ENCODE data around the gene GRK5. TPM values are rescaled to one million over a fixed set of nuclear protein-coding genes. Genes with fewer than 3 reads are reported as not detected.

GRK5 gene
- total and polyA plus RNA-seq, 9 of the 15 experiments (the other 6 are each of a cell fraction or from before 2014, with no cell fraction given), result 0.46 to 0.83 (median 0.67) TPM; not detected in 2

GRCh38 chr10:119330342-119330741 lies 123.0 kb downstream of the GRK5 start (continued):
- TF ChIP-seq ZNF445 (CRISPR knock-in tag; IDR thresholded peaks at IDR 0.05; ENCODE audit: low read depth), result no peak
- no peak for TF ChIP-seq ZEB2 (IDR thresholded peaks at IDR 0.05)
- TF ChIP-seq SNIP1 (IDR thresholded peaks at IDR 0.05; ENCODE audit: low read depth), result no peak
- no peak for TF ChIP-seq HES1 (IDR thresholded peaks at IDR 0.05; ENCODE audit: low read depth)

- H3K4me3 ChIP-seq, result no peak overlapping the region
- intact Hi-C loops (cut with micrococcal nuclease), result no loop called here
- no peak for DNase-seq (ENCODE audit: extremely low read depth in 1 of 4, low spot score in 3 of 4)
- TF ChIP-seq ATF2 (CRISPR knock-in tag; IDR thresholded peaks at IDR 0.05), result no peak
- no peak for TF ChIP-seq FOXA1 (IDR thresholded peaks at IDR 0.05; ENCODE audit: borderline replicate concordance)
- TF ChIP-seq NR3C1 (CRISPR knock-in tag; IDR thresholded peaks at IDR 0.05), result no peak
- no peak for TF ChIP-seq ZNF24 (IDR thresholded peaks at IDR 0.05)
- no peak for TF ChIP-seq RFX1 (IDR thresholded peaks at IDR 0.05)
- no peak for TF ChIP-seq ZFP36 (IDR thresholded peaks at IDR 0.05; ENCODE audit: low read depth, low read length, partially characterized antibody)
- no peak for TF ChIP-seq E2F4 (CRISPR knock-in tag; IDR thresholded peaks at IDR 0.05; ENCODE audit: low read depth)
- no peak for TF ChIP-seq ARNT (IDR thresholded peaks at IDR 0.05)
- no peak for TF ChIP-seq ZBTB12 (CRISPR knock-in tag; IDR thresholded peaks at IDR 0.05)
- TF ChIP-seq DIDO1 (tag; IDR thresholded peaks at IDR 0.05; ENCODE audit: low read depth), result no peak
- no peak for TF ChIP-seq XRCC4 (IDR thresholded peaks at IDR 0.05; ENCODE audit: extremely low read depth, insufficient read depth, insufficient read length)
- TF ChIP-seq GATA2 (CRISPR knock-in tag; IDR thresholded peaks at IDR 0.05), result no peak
- no peak for TF ChIP-seq GATAD2A (IDR thresholded peaks at IDR 0.05)
- TF ChIP-seq FOXM1 (IDR thresholded peaks at IDR 0.05; ENCODE audit: low read depth), result no peak
- no peak for TF ChIP-seq FOXM1 (CRISPR knock-in tag; IDR thresholded peaks at IDR 0.05; ENCODE audit: low read depth)
- no peak for TF ChIP-seq FOXA3 (CRISPR knock-in tag; conservative IDR thresholded peaks at IDR 0.05 in 1 of 2, IDR thresholded peaks at IDR 0.05 in 1 of 2)
- no peak for TF ChIP-seq SAFB2 (IDR thresholded peaks at IDR 0.05; ENCODE audit: borderline replicate concordance, low read depth, low read length, severe bottlenecking)
- WGBS (ENCODE audit: insufficient coverage, low coverage, missing lambda C conversion rate), result 63% methylated on average over 11 of the region's 15 CpGs
- in situ Hi-C loops (cut with MboI), result no loop called here
- H3K27me3 ChIP-seq (ENCODE audit: control insufficient read depth in 2 of 2, insufficient read depth in 2 of 2, low read length in 2 of 2), result peaks cover 0 to 19% of the 10 kb centered on the region in 2 experiments; a peak in 3 of 5 replicates
- CTCF ChIA-PET (ENCODE audit: low intra/inter-chr PET ratio), result no interaction called here
- no peaks in the 10 kb centered on the region for H3K79me2 ChIP-seq (ENCODE audit: control insufficient read depth, insufficient read depth, low read length)
- H4K20me1 ChIP-seq (replicated peaks; ENCODE audit: control insufficient read depth, insufficient read depth, low read length), result peaks cover 3% of the 10 kb centered on the region; the same call in 1 of the 2 replicates
- no TSS peak for BruUV-seq (replicated peaks)
- no peak for ATAC-seq
- no peaks in the 10 kb centered on the region for H3K9me3 ChIP-seq (replicated peaks; ENCODE audit: control insufficient read depth, insufficient read depth, low read depth, low read length)
- H3K9me1 ChIP-seq (ENCODE audit: control insufficient read depth, insufficient read depth, low read length), result no peaks in the 10 kb centered on the region
- POLR2A ChIA-PET, result interaction anchor here (1.5 kb wide), 1 partner anchor 8 kb away, joined by 3 read pairs; no protein-coding TSS in a partner anchor
- H2AFZ ChIP-seq (ENCODE audit: low read depth, low read length), result no peak overlapping the region
- FAIRE-seq, result no peak
- H3K4me1 ChIP-seq (replicated peaks in 1 of 2; ENCODE audit: control insufficient read depth in 2 of 2, insufficient read depth in 2 of 2, low read length in 2 of 2), result no peaks in the 10 kb centered on the region; a peak in 2 of 5 replicates
- no peak overlapping the region for H3K4me2 ChIP-seq (ENCODE audit: insufficient read depth, low read length)
- H3K9ac ChIP-seq (ENCODE audit: insufficient read depth in 1 of 2, low read depth in 2 of 2, low read length in 2 of 2), result no peak overlapping the region
- H3K36me3 ChIP-seq (ENCODE audit: control insufficient read depth, insufficient read depth, low read length), result no peaks in the 10 kb centered on the region
- H3K27ac ChIP-seq (ENCODE audit: extremely low read depth, low read depth, low read length), result no peak overlapping the region
Observed at GRCh38 chr10:119331061-119331460, 123.7 kb downstream of the GRK5 start.

All from K562 (cell line).